ENCODE results near the gene SLC35E4. TPM values are rescaled to one million over a fixed set of nuclear protein-coding genes. Genes with fewer than 3 reads are reported as not detected.
"Not testable (repeated sequence)": the region's sequence is repeated elsewhere in the genome, so short reads cannot be mapped to it uniquely, and the experiment has no call there.

The SLC35E4 gene
- total RNA-seq, 1 experiment from 2014 or later = 15.5 TPM

GRCh38 chr22:30675436-30675835 is 39.9 kb downstream of the SLC35E4 start:
- in situ Hi-C loops (cut with HindIII; ENCODE audit: low sequenced_read_pairs) = no loop called here
- DNase-seq (ENCODE audit: low spot score) = peak; percentile 68

- in situ Hi-C loops (cut with HindIII; ENCODE audit: low sequenced_read_pairs); DNase-seq (ENCODE audit: low spot score): not testable (repeated sequence)
Measured at GRCh38 chr22:30676565-30676964, 41.0 kb downstream of the SLC35E4 start.

- DNase-seq (ENCODE audit: low spot score); in situ Hi-C loops (cut with HindIII; ENCODE audit: low sequenced_read_pairs): not testable (repeated sequence)
Measured at GRCh38 chr22:30679895-30680690, 44.5 kb downstream of the SLC35E4 start.

GRCh38 chr22:30680991-30681770 is 45.6 kb downstream of the SLC35E4 start:
- DNase-seq (ENCODE audit: low spot score) = no peak
- in situ Hi-C loops (cut with HindIII; ENCODE audit: low sequenced_read_pairs) = no loop called here

GRCh38 chr22:30681831-30682230 is 46.2 kb downstream of the SLC35E4 start:
- in situ Hi-C loops (cut with HindIII; ENCODE audit: low sequenced_read_pairs) = no loop called here
- DNase-seq (ENCODE audit: low spot score) = no peak

- DNase-seq (ENCODE audit: low spot score) = no peak
- in situ Hi-C loops (cut with HindIII; ENCODE audit: low sequenced_read_pairs) = no loop called here
Measured at GRCh38 chr22:30685178-30685577, 49.6 kb downstream of the SLC35E4 start.

- no peak for DNase-seq (ENCODE audit: low spot score)
- in situ Hi-C loops (cut with HindIII; ENCODE audit: low sequenced_read_pairs) = no loop called here
Measured at GRCh38 chr22:30687358-30687757, 51.8 kb downstream of the SLC35E4 start.

- in situ Hi-C loops (cut with HindIII; ENCODE audit: low sequenced_read_pairs) = no loop called here
- DNase-seq (ENCODE audit: low spot score) = no peak
Measured at GRCh38 chr22:30689622-30690021, 54.0 kb downstream of the SLC35E4 start.

- no peak for DNase-seq (ENCODE audit: low spot score)
- in situ Hi-C loops (cut with HindIII; ENCODE audit: low sequenced_read_pairs) = no loop called here
Measured at GRCh38 chr22:30691204-30691603, 55.6 kb downstream of the SLC35E4 start.

- in situ Hi-C loops (cut with HindIII; ENCODE audit: low sequenced_read_pairs) = no loop called here
- peak; percentile 70 for DNase-seq (ENCODE audit: low spot score)
Measured at GRCh38 chr22:30694171-30694639, 58.6 kb downstream of the SLC35E4 start.

- DNase-seq (ENCODE audit: low spot score) = peak; percentile 55
- in situ Hi-C loops (cut with HindIII; ENCODE audit: low sequenced_read_pairs) = no loop called here
Measured at GRCh38 chr22:30694640-30695350, 59.2 kb downstream of the SLC35E4 start, which contains the start of gene OSBP2. Gene OSBP2 (plus strand): TSS chr22:30694874. CDS start chr22:30694910, 36 bp downstream.

GRCh38 chr22:30695351-30695851 is 59.8 kb downstream of the SLC35E4 start:
- in situ Hi-C loops (cut with HindIII; ENCODE audit: low sequenced_read_pairs) = no loop called here
- peak; percentile 37 for DNase-seq (ENCODE audit: low spot score)

- DNase-seq (ENCODE audit: low spot score) = peak; percentile 56
- in situ Hi-C loops (cut with HindIII; ENCODE audit: low sequenced_read_pairs) = no loop called here
Measured at GRCh38 chr22:30695871-30696655, 60.5 kb downstream of the SLC35E4 start.

Other genes with a start within 250 kb of the SLC35E4 start
- gene RNF215, start 248.4 kb upstream of the SLC35E4 start, total RNA-seq (2014; rRNA removed; shearing (Covaris generic)) = 20.5 and 23.2 TPM in 2 replicates
- 13.1 and 15.8 TPM in 2 replicates for gene SEC14L2, start 238.8 kb upstream of the SLC35E4 start, total RNA-seq (2014; rRNA removed; shearing (Covaris generic))
- gene MTFP1, start 210.0 kb upstream of the SLC35E4 start, total RNA-seq (2014; rRNA removed; shearing (Covaris generic)) = 79.7 and 96.7 TPM in 2 replicates
- gene SEC14L3, start 163.8 kb upstream of the SLC35E4 start, total RNA-seq (2014; rRNA removed; shearing (Covaris generic)) = not detected in 2 replicates
- gene SEC14L4, start 130.1 kb upstream of the SLC35E4 start, total RNA-seq (2014; rRNA removed; shearing (Covaris generic)) = not detected in 2 replicates
- not detected in 2 replicates for gene SEC14L6, start 89.0 kb upstream of the SLC35E4 start, total RNA-seq (2014; rRNA removed; shearing (Covaris generic))
- 3.9 TPM in 1 of 2 replicates, not detected in the other for gene GAL3ST1, start 61.1 kb upstream of the SLC35E4 start, total RNA-seq (2014; rRNA removed; shearing (Covaris generic))
- 133 and 162 TPM in 2 replicates for gene PES1, start 43.9 kb upstream of the SLC35E4 start, total RNA-seq (2014; rRNA removed; shearing (Covaris generic))
- gene TCN2, start 28.6 kb upstream of the SLC35E4 start, total RNA-seq (2014; rRNA removed; shearing (Covaris generic)) = 12.9 and 17.1 TPM in 2 replicates
- 4.5 and 5.1 TPM in 2 replicates for gene DUSP18, start 32.1 kb downstream of the SLC35E4 start, total RNA-seq (2014; rRNA removed; shearing (Covaris generic))
- 3.0 and 4.4 TPM in 2 replicates for gene OSBP2, start 59.1 kb downstream of the SLC35E4 start, total RNA-seq (2014; rRNA removed; shearing (Covaris generic))

Data from G401 (cell line).